Activated CD4-positive, alpha-beta T cell treated with anti-CD3 and anti-CD28 coated beads, Interleukin-2, amount 10 ng/mL, durations not matched to agents 7 days and 5 days (primary cell): Measurements from ENCODE around the gene CMTR1. TPM values are rescaled to one million over a fixed set of nuclear protein-coding genes. Genes with fewer than 3 reads are reported as not detected.

ENCODE experiments used
- CTCF ChIA-PET: fragments of 350-600 bp; sonication (Branson Sonifier 250); formaldehyde crosslinking; loops from one replicate; lab custom pipeline; 2021; ENCODE audit warnings: antibody characterized with exemption; lab: Charles Lee
- POLR2A ChIA-PET: fragments of 350-600 bp; sonication (Branson Sonifier 250); formaldehyde crosslinking; loops from one replicate; lab custom pipeline; 2021; ENCODE audit warnings: antibody characterized with exemption; lab: Charles Lee
- DNase-seq: peaks from one replicate; pipeline ENCODE4 v3.0.0-alpha.2; 2020
- H3K27ac Mint-ChIP-seq: one replicate; pipeline ENCODE4 v1.8.0; 2021; ENCODE audit warnings: mild to moderate bottlenecking, moderate library complexity, mixed read lengths
- H3K27me3 Mint-ChIP-seq: one replicate; pipeline ENCODE4 v1.8.0; 2021; ENCODE audit warnings: mixed read lengths
- H3K36me3 Mint-ChIP-seq: one replicate; pipeline ENCODE4 v1.8.0; 2021; ENCODE audit warnings: low read depth, mixed read lengths
- H3K4me1 Mint-ChIP-seq: one replicate; pipeline ENCODE4 v1.8.0; 2021; ENCODE audit warnings: mixed read lengths
- H3K4me3 Mint-ChIP-seq: one replicate; pipeline ENCODE4 v1.8.0; 2021; ENCODE audit warnings: mild to moderate bottlenecking, moderate library complexity, mixed read lengths
- H3K9me3 Mint-ChIP-seq: one replicate; pipeline ENCODE4 v1.8.0; 2021; ENCODE audit warnings: mixed read lengths
- total RNA-seq, 2 experiments: library from RNA; stranded (reverse); gene quantifications; one replicate each; pipeline ENCODE4 v1.2.3, GENCODE V29; 2021

Gene CMTR1
- total RNA-seq, 2 experiments from 2014 or later = 90.9 to 92.5 TPM

DNA sequence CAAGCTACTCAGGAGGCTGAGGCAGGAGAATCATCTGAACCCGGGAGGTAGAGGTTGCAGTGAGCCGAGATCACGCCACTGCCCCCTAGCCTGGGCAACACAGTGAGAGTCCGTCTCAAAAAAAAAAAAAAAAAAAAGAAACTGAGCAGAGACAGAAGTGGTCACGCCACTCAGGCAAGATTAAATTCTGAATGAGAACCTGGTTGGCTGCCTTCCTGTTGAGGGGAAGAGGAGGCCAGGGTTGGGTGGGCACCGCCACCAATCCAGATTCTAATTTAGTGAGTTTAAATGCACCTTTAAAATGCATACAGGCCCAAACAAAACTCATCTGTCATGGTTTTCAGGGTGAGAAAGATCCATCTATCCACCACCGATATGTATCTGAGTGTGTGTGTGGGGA lies 90.4 kb downstream of the CMTR1 start:
- POLR2A ChIA-PET = no interaction called here
- CTCF ChIA-PET = interaction anchor here (1.4 to 1.6 kb wide), 4 partner anchors 9 to 140 kb away, joined by 3 to 4 read pairs (median 4); no protein-coding TSS in a partner anchor
- H3K36me3 Mint-ChIP-seq = peaks cover 16% of the 10 kb centered on the region

GRCh38 chr6:37524025-37524969 lies 91.3 kb downstream of the CMTR1 start:
- Mint-ChIP-seq H3K27me3 (no peaks in the 10 kb centered on the region), H3K36me3 (peaks cover 8% of the 10 kb centered on the region), H3K27ac (no peak overlapping the region), H3K4me3 (no peak overlapping the region), H3K9me3 (no peaks in the 10 kb centered on the region), H3K4me1 (peaks cover 36% of the 10 kb centered on the region)
- no peak for DNase-seq
- ChIA-PET POLR2A (interaction anchor here (0.6 kb wide), 1 partner anchor 500 kb away, joined by 3 read pairs; no protein-coding TSS in a partner anchor), CTCF (interaction anchor here (0.9 kb wide), 1 partner anchor 14 kb away, joined by 4 read pairs; no protein-coding TSS in a partner anchor)

More for the DNA sequence above, 90.4 kb downstream of the CMTR1 start:
- Mint-ChIP-seq H3K4me1 (peaks cover 45% of the 10 kb centered on the region), H3K27me3 (no peaks in the 10 kb centered on the region), H3K4me3 (no peak overlapping the region), H3K27ac (no peak overlapping the region), H3K9me3 (no peaks in the 10 kb centered on the region)
- DNase-seq = no peak

DNA sequence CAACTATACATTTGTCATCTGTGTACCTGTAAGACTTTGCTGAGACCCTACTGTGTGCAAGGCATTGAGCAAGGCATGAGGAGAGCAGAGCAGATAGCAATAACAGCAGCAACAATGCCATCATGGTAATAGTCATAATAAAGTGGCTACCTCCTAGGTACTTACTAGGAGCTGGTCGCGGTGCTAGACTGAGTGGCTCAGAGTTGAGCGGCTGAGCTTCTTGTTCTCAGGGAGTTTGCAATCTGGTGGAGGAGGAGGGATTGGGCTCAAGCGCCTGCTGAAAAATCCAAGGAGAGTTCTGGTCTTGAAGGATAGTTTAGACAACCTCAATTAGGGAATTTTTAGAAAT lies 91.9 kb downstream of the CMTR1 start:
- POLR2A ChIA-PET = interaction anchor here (0.6 kb wide), 1 partner anchor 501 kb away, joined by 3 read pairs; no protein-coding TSS in a partner anchor
- H3K4me1 Mint-ChIP-seq = peaks cover 33% of the 10 kb centered on the region
- no peak overlapping the region for H3K27ac Mint-ChIP-seq
- H3K4me3 Mint-ChIP-seq = no peak overlapping the region
- no peak for DNase-seq
- H3K36me3 Mint-ChIP-seq = peaks cover 4% of the 10 kb centered on the region
- no peaks in the 10 kb centered on the region for H3K27me3 Mint-ChIP-seq
- H3K9me3 Mint-ChIP-seq = no peaks in the 10 kb centered on the region
- CTCF ChIA-PET = interaction anchor here (0.9 kb wide), 1 partner anchor 13 kb away, joined by 4 read pairs; no protein-coding TSS in a partner anchor

DNA sequence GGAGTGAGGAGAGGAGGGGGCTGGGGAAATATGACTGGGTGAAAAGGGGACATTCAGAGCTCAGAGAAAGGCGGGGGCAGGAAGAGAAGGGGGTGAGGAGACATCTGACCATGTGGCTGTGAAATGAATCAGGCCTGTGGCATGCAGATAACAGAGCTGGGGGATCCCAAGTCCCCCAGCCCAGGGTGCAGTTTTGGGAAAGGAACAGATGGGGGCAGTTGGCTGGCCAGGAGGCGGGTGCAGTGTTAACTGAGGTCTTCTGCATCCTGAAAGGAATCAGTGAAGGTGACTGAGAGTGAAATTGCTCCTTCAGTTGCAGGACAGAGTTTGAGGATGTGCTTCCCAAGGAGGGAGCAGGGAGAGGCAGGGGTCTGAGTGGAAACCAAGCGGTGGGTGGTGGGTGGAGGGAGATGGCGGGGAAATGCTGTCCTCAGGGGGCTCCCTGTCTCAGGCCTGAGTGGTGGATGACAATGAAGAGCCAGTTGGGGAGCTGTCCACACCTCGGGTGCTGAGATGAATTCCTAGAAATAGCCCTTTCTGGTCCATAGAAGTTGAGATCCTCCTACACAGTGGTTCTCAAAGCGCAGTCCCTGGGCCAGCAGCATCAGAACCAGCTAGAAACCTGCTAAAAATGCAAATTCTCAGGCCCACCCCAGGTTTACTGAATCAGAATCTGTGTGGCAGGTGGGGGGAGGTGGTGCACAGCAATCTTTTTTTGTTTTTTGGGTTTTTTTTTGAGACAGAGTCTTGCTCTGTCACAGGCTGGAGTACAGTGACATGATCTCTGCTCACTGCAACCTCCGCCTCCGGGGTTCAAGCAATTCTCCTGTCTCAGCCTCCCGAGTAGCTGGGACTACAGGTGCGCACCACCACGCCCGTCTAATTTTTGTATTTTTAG lies 92.7 kb downstream of the CMTR1 start:
- no peak for DNase-seq
- ChIA-PET POLR2A (no interaction called here), CTCF (interaction anchor here (0.7 to 1.4 kb wide), 4 partner anchors 10 to 139 kb away, joined by 3 to 4 read pairs (median 3); no protein-coding TSS in a partner anchor)
- Mint-ChIP-seq H3K27ac (no peak overlapping the region), H3K36me3 (peaks cover 2% of the 10 kb centered on the region), H3K4me1 (peaks cover 31% of the 10 kb centered on the region), H3K27me3 (no peaks in the 10 kb centered on the region), H3K9me3 (no peaks in the 10 kb centered on the region), H3K4me3 (no peak overlapping the region)

GRCh38 chr6:37528541-37528940 lies 95.5 kb downstream of the CMTR1 start:
- no peak overlapping the region for H3K27ac Mint-ChIP-seq
- CTCF ChIA-PET = no interaction called here
- DNase-seq = no peak
- no peaks in the 10 kb centered on the region for H3K36me3 Mint-ChIP-seq
- H3K4me3 Mint-ChIP-seq = no peak overlapping the region
- POLR2A ChIA-PET = no interaction called here
- H3K27me3 Mint-ChIP-seq = no peaks in the 10 kb centered on the region
- no peaks in the 10 kb centered on the region for H3K9me3 Mint-ChIP-seq
- H3K4me1 Mint-ChIP-seq = peaks cover 20% of the 10 kb centered on the region

- Mint-ChIP-seq H3K27me3 (no peaks in the 10 kb centered on the region), H3K9me3 (no peaks in the 10 kb centered on the region), H3K4me1 (peaks cover 19% of the 10 kb centered on the region), H3K27ac (no peak overlapping the region), H3K36me3 (peaks cover 8% of the 10 kb centered on the region), H3K4me3 (no peak overlapping the region)
- ChIA-PET CTCF (interaction anchor here (1.5 to 1.6 kb wide), 2 partner anchors 14 to 45 kb away, joined by 4 to 5 read pairs; no protein-coding TSS in a partner anchor), POLR2A (no interaction called here)
- no peak for DNase-seq
Measured at GRCh38 chr6:37530297-37530696, 97.3 kb downstream of the CMTR1 start.

DNA sequence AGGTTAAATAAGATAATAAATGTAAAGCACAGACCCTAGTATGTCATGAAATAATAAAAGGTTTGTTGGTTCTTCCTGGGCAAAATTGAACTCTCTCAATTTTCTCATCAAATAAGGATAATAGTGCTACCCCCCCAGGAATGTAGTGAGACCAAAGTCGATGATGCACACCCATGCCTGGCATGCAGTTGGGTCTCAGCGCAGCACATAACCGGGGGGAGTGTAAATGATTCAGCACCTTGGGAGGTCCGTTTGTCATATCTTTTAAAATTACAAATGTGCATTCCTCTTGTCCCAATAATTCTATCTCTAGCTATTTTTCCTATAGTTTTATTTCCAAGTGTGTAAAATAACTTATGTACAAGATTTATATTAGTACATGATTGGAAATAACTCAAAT lies 98.0 kb downstream of the CMTR1 start:
- H3K27me3 Mint-ChIP-seq = no peaks in the 10 kb centered on the region
- CTCF ChIA-PET = interaction anchor here (1.0 to 1.5 kb wide), 2 partner anchors 15 to 30 kb away, joined by 3 to 5 read pairs; no protein-coding TSS in a partner anchor
- H3K4me3 Mint-ChIP-seq = no peak overlapping the region
- no peaks in the 10 kb centered on the region for H3K9me3 Mint-ChIP-seq
- peaks cover 8% of the 10 kb centered on the region for H3K36me3 Mint-ChIP-seq
- H3K4me1 Mint-ChIP-seq = peaks cover 12% of the 10 kb centered on the region
- POLR2A ChIA-PET = no interaction called here
- DNase-seq = no peak
- no peak overlapping the region for H3K27ac Mint-ChIP-seq

Other genes with a start within 250 kb of the CMTR1 start
- gene TBC1D22B, start 175.4 kb upstream of the CMTR1 start, total RNA-seq = 10 to 100 TPM; 15.3 to 16.6 TPM
- 1 to 10 TPM in 1 of 2 experiments, under 1 TPM in 1; 0.92 to 1.3 TPM for gene TMEM217, start 175.1 kb upstream of the CMTR1 start, total RNA-seq
- gene RNF8, start 79.2 kb upstream of the CMTR1 start, total RNA-seq = 10 to 100 TPM; 23.1 to 25.2 TPM
- 10 to 100 TPM; 54.8 to 60.9 TPM for gene CCDC167, start 66.7 kb downstream of the CMTR1 start, total RNA-seq